Measurements from ENCODE around the gene ZMAT5.

The ZMAT5 gene

DNA sequence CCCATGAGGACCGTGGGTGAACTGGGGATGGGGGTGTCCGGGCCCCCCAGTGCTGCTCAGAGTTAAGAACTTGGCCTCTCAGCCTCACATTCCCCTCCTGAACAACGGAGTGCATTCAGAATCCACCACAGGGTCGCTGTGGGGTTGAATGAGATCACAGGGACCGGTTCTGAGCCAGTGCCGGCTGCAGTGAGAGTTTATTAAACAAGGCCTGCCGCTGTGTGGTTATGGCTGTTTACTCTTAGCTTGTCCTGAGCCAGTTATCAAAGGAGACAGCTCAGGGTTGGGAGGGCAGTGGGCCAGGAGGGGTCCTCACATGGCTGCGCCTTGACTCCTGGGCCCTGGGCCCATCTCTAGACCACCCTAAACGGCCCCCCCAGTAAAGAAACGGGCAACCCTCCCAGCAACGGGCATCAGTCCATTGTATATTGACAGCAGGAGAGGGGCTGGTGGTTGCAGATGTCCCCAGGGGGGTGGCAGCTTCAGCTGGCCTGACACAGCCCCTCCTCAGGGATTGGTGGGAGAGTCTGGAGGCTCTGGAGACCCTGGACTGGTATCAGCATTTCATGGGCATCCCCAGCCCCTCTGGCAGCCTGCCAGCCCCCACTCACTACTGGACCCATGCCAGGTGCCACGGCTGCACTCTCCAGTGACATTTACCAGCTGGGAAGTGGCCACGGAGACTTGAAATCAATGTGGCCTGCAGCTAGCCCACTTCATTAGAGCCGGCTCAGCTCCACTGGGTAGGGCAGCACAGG lies 62.1 kb downstream of the ZMAT5 start:
- peak; percentile 92 for DNase-seq

DNA sequence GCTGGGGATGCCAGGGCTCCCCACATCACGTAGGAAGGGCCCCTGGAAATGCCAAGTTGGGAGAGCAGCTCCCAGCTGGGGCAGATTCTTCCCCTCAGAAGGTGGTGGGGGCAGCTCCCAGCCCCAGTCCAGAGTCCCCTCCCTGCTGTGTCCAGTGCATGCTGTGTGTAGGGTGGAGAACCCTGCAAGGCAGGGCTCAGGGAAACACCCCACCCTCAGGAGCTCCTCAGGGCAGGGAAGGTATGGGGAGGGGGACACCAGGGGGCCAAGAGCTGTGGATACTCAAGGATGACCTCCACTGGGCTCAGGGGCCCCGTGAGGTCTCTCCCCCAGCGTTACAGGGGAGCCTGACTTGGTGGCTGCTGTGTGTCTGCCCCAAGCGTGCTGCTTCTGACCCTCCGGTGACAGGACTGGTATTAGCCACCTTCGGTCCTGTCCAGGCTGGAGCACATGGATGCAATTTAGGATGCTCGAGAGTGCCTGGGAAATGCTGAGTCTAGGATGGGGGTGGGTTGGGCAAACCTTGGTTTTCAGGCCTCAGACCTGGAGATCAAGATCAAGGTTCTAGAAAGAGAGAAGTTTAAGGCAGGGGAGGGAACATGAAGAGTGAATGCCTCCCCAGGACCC lies 63.1 kb downstream of the ZMAT5 start:
- no peak for DNase-seq

DNA sequence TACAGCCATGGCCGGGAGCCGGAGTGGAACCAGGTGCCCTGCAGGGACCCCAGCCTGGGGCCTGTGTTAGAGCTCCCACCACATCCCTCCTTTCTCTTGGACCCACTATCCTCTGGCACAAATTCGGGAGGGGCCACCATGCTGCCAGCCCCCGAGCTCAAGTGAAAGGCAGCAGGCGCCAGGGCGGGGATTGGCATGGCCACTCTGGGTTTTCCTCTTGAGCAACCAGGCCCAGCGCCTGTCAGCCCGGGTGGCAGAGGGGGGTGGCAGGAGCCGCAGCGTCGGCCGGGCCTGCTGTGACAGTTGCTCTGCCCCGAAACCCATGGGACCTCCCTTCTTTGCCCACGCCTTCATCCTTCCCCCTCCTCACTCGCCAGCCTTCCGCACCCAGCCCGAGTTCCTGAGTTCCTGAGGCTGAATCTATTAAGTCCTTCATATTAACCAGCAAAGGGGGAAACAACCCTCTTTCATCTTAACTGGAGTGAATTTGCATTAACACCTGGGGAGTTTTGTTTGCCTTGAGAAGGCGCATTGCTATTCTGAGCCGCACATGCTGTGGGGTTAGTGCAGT lies 63.8 kb downstream of the ZMAT5 start:
- peak; percentile 70 for DNase-seq

DNA sequence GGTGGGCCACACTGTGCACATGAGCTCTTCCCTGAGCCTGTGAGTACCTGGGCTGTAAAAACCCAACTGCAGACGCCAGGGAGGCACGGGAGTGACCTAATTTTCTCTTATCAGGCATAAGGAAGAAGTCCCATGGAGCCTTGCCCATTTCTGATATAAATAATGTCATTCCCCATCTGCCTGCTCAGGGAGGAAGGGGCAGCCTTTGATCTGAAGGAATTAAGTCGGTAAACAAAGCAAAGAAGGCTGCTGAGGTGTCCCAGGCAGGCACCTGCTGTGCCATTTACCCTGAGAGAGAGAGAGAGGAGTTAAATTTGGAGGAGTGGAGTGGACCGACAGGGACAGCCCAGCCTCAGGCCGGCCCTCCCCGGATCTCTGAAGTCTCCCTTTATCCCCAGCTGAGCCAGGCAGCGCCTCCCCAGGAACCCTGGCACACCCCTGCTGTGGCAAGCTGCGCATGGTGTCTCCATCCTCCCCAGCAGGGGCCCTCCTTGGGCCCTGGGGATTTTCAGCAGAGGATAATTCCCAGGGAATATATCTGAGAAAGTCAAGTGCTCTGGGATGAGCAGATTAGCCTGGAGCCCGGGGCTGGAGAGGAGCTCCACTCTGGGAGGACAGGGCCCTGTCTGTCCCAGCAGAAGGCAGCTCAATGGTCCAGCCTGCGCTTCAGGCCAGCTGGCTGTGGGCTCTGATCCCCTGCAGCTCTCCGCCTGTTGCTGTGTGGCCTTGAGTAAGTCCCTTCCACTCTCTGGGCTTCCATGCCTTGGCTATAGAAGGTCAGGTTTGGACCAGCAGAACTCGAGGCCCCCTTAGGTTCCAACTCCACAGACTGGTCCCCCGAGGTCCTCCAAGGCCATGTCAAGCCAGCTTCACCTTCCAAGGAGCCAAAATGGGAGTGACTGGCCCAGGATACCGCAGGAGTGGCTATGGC lies 64.5 kb downstream of the ZMAT5 start:
- DNase-seq, result no peak

DNA sequence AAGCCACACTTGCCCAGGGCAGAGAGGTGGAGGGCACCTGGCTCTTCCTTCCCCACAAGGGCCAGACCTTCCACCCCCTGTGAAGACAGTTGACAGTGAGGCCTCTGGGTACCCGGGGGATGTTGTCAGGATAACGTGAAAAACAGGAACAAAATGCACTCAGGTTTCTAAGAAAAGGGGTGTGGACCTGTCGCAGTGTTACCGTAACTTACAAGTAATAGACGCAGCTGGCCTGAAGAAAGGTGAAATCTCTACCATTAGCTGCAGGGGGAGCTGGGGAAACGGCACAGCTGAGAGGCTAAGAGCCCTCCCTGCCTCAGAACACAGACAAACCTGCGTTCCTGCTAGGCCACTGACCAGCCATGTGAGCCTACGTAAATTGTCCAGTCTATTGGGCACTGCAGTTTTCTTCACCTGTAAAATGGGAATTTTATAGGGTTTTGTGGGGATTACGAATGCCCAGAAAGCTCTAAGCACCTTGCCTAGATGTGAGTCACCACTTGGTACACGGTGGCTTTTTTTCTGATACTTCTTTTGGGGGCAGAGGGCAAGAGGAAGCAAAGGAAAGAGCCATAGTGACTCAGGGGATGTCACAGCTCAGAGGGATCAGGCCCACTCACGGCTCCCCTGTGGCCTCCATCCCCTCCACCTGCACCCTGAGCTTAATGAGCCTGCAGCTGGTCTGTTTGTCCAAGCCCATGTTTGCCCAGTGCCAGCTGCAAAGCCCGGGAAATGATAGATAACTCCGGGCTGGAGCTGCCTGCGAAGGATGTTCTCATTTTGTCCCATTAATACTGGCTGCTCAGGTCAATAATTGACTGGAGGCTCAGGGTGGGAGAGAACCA lies 65.4 kb downstream of the ZMAT5 start:
- DNase-seq, result peak; percentile 82

DNA sequence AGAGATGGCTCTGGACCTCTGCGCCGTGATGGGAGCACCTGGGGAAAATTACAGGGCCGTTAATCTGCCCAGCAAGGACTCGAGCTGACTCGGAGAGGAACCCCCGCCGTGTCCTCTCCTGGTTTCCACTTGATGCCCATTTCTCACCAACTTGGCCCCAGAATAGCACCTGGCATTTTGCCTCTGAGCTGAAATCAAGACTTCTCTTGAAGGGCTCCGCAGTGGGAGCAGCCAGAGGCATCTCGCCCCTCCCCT lies 66.0 kb downstream of the ZMAT5 start:
- DNase-seq, result no peak

DNA sequence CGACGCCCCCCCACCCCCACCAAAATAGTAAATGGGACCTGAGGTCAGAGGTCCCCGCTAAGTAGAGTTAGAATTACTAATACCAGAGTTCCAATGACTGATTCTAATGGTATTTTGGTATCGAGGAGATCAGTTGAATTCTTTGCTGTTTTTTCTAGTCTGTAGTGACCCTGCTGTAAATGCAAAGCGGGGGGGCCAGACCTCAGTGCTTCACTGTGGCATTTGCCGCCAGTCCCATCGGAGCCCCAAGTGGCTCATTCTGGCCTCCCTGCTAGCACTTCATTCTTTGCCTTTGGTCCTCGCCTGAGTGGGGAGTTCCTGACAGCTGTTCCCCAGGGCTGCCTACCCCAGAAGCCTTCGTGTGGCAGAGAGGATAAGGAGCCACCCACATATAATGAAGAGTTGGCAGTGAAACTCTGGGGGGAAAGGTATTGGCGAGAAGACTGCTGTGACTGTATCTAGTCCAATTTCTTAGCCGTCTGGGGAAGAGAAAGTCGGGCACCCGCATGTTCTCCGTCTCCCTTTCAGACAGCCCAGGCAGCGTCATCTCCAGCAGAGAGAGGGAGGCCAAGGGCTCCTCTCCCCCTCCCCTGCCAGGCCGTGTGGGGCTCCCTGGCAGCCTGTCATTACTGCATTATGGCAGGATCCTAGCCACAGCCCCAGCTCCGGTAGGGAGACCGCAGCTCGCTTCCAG lies 66.5 kb downstream of the ZMAT5 start:
- DNase-seq, result peak; percentile 83

DNA sequence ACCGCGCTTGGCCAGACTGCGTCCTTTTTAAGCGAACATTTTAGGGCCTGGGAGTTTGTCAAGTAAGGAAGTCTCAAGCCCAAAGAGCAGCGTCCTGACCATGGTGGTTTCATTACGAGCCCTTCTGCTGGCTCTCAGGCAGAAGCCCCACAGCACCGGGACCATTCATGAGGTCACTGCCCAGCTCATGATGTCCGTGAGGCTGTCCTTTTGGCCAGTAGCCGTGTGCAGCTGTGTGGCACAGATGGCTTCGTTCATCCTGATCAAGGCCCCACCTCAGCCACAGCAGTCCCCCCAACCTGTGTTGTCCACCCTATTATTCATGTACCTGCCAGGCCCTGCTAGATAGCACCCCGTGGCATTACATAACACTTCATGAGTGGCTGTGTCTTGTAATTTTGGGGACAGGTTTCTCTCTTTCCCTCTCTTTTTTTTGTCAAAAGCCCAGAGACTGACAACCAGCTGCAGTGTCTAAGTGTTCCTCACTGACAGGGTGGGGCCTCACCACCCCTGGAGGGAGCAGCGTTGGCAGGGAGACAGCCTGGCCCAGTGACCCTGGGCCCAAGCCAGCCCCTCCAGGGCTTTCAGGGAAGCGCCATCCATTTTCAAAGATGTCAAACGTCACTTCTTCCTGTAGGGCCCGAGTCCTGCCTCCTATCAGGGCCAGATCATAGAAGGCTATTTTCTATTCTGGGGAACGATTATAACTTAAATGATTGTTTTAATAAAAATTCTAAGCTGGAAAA lies 68.8 kb downstream of the ZMAT5 start:
- peak; percentile 36 for DNase-seq

DNA sequence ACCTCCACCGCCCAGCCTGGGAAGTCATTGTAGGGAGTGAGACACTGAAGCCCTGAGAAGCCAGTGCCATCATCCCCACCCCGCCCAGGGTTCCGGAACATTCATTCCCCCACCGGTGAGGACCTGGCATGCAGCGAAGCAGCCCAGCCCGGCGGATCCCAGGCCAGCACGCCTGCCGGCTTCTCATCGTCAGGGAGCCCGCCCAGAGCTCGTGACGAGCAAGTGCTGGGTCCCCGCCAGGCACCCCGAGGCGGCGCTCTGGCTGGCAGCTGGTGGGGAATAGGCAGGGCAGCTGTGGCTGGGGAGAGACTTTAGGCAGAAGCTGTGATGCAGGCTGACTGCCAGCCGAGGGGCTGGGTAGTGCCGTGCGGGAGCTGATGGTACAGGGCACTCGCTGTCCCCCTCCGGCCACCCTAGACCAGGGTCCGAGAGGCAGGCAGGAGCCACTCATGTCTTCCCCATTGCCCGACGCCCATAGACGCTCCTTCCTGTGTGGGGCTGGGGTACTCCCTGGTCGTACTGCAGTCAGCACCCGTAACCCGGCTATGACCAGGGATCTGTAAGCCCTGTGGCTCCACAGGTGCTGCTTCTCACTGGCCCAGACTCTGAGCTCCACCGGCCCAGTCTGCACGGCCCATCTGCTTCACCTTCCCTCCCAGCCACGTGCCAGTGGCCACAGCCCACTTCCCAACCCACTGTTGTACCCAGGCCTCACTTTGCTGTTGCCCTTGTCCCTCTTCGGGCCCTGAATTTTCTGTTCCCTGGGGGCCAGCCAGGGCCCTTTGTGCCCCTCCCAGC lies 71.5 kb downstream of the ZMAT5 start:
- DNase-seq, result peak; percentile 91

DNA sequence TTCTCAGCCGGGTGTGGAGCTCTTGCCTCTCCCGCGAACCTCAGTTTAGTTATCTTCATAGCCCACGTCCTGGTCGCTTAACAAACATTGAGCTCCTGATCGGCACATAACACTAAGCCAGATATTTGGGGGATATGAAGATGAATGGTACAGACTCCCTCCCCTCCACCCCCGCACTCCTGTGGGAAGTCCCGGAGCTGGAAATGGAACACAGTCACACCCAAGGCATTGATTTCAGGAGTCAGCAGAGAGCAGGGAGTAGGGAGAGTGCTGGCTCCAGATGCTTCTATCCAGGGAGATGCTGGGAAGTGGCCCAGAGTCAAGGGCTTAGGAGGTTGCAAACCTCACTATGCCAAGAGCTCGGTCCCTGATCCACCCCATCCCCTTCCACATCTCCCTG lies 73.1 kb downstream of the ZMAT5 start:
- DNase-seq, result peak; percentile 66

DNA sequence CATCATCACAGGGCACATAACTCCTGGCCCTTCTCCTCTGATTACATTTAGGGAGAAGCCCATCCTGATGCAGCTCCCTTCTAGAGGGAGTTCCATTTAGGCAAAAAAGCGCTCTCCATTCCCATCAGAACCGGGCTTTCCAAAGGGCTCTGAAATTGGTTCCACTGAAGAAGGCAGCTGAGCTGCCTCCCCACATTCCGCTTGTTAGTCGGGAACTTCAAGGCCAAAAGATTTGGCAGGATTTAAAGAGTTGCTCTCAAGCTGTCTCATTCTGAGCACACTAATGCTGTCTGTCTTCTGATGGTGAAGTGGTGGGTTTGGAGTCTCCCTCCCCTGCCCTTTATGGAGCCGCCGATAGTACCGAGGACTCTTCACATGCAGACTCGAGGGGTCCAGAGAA lies 73.6 kb downstream of the ZMAT5 start:
- DNase-seq, result no peak

DNA sequence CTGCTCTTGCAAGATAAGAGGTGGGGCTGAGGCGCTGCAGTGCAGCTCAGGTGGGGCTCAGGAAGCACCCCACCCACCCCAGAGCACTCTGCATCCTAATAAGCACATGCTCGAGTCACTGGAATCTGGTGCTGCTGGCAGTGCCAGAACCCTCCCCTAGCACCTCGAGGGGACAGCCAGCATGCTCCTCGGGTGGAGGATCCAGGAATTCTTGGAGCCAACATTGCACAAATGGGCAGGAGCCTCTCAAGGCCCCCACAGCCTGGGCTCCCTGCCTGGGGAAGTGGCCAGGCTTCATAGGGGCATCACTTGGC lies 74.5 kb downstream of the ZMAT5 start:
- no peak for DNase-seq

DNA sequence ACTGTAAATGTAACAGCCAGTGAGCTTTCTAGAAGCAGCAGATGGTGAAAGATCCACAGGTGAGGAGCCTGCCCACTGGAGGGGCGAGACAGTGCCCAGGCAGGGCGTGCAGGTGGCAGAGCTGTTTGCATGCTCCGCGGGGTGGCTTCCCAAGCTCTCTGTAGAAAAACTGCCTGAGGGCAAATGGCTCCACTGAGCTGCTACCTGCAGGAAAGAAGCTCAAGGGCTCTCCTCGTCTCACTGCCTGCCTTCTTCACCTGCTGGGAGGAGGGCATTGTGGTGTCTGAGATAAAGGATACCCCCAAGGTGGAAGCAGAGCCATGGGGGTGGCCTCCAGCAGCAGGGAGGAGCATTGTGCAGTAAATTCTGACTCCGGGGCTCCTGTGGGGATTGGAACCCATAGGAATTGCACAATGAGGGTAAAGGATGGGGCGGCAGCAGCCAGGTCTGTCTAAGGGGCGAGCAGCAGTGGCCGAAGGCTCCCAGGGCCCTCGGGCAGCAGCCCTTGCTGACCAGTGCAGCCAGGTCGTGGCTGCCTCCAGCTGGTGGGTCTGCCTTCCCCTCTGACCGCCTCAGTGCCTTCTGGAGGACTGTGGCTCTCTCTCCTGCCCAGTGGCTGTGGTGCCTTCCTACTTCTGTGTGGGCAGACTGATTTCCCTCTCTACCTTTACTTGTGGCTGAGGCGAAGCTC lies 75.0 kb downstream of the ZMAT5 start:
- peak; percentile 38 for DNase-seq

DNA sequence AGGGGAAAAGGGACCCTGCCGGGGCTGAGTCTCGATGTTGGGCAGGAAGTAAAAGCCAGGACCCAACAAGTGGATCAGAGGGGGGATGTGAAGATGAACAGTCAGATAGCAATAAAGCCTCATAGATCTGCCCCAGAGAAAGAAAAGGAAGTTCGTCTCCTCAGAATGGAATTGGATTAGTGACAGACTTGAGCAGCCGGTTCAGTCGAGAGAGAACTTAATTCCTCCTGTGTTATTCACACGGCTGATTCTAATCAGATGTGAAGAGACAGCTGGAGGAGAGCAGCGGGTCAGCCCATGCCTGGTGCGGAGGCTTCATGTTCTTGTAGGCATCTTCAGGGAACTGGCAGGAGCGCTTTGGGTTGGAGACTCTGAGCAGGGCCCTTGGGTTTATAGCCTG lies 76.3 kb downstream of the ZMAT5 start:
- DNase-seq, result no peak

DNA sequence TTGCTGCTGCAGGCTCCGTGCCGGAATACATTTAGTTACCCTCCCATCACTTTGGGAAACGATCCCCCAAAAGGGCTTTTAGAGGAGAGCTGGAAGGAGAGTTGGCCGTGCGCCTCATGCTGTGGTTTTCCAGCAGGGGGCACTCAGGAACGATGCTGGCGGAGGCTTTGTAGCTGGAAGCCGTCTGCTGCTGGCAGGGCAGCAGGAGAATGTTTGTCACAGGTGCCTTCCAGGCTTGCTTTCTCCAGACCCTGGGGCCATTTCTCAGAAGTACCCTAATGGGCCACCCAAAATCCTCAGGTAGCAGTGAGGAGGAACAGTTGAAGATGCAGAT lies 77.0 kb downstream of the ZMAT5 start:
- peak; percentile 75 for DNase-seq

DNA sequence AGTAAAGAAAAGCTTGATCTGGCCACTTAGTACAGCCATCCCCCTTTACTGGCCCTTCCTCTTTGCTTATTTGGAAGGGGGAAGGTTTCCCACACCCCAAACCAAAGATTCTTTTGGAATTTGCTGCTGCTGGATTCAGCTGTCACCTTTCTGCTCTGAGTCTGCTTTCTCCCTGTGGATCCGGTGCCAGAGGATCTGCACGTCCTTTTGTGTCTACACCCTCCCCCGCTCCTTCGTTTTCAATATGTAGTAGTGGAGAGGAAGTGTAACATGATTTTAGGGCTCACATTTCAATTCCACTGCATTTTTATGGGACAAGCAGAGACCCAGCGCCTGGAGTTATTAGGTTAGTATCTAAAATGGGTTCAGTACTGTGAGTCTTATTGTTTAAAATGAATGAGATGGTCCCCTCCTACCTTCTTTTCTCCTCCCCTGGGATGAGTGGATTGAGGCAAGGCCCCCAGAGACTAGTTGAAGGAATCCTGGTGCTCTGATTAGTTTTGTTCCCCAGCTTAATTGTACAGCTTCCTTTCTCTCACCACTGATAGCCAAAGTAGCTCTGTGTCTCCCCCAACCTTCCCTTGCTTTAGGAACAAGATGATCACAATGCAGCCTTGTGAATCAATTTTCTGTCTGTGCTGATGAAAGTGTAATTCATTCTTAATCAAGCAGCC lies 77.5 kb downstream of the ZMAT5 start:
- no peak for DNase-seq

DNA sequence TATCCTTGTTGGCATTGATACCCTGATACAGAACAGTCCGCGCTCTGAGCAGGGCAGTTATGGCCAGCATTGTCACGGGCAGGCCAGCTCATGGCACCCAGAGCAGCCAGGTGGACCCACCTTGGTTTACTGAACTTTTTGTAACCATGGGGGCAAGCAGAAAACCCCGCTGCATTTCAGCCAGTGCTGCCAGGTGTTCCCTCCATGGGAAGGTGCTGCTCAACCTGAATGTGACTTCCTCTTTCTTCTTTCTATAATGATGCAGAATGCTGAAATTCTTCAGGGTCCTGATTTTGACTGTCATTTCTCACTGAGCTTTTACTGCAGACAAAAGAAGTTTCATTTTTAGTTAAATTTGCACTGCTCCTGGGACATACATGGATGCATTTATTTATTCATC lies 82.6 kb downstream of the ZMAT5 start:
- DNase-seq, result no peak

DNA sequence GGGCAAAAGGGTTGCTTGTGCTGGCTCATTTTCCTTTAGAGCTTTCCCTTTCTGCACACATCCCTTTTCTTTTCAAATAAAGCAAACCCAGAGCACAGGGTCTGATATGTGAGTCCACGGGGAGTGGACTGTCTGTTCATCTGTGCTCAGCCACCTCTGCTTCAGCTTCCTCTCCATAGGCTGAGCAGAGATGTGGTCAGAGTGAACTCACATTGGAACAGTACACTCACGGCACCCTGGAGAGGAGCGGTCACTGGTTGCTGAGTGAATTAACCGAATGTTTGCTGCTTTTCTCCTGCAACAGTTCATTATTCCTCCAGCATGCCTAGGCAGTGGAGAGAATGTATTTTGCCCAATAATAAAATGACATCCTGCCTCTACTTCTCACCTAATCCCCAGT lies 83.3 kb downstream of the ZMAT5 start:
- DNase-seq, result no peak

All from NCI-H1092 treated with DMSO at 0.1 percent for 48 hours (cell line).